PC-3 (cell line): Measurements from ENCODE around the gene SLC25A30. TPM values are rescaled to one million over a fixed set of nuclear protein-coding genes. Genes with fewer than 3 reads are reported as not detected.

Source experiments
- ATAC-seq: fragments of 200-7000 bp; cut with Tn5 transposase; 2 replicates; pipeline ENCODE4 v1.9.1; 2020; ENCODE audit warnings: mild to moderate bottlenecking, moderate library complexity
- BruUV-seq: library from RNA; stranded (reverse); fragments of 400-500 nt; replicated peaks from 2 replicates; lab custom pipeline; 2021; lab: Mats Ljungman, UMichigan
- CTCF ChIA-PET: fragments of 300-600 bp; sonication (Branson Sonifier 250); formaldehyde crosslinking; loops from one replicate; lab custom pipeline; 2022; ENCODE audit warnings: antibody characterized with exemption; lab: Charles Lee
- POLR2A ChIA-PET: fragments of 300-600 bp; sonication (Branson Sonifier 250); formaldehyde crosslinking; loops from one replicate; lab custom pipeline; 2022; ENCODE audit warnings: antibody characterized with exemption; ENCODE audit not compliant: unreplicated experiment; lab: Charles Lee
- DNase-seq: peaks from one replicate; pipeline ENCODE4 v3.0.0-alpha.2; 2015
- H2AFZ ChIP-seq: fragments of 300-600 bp; sonication (generic); 2 replicates; pipeline ENCODE4 v1.6.0; 2016; ENCODE audit warnings: antibody characterized with exemption, low read length
- H3F3A ChIP-seq: fragments of 300-600 bp; sonication (generic); one replicate; pipeline ENCODE4 v1.6.0; 2017; ENCODE audit warnings: antibody characterized with exemption, low read length, control low read depth, mild to moderate bottlenecking; ENCODE audit not compliant: unreplicated experiment
- H3K27ac ChIP-seq: fragments of 300-600 bp; sonication (generic); 2 replicates; pipeline ENCODE4 v1.5.1; 2016; ENCODE audit warnings: mild to moderate bottlenecking, low read length
- H3K27me3 ChIP-seq: fragments of 300-600 bp; sonication (generic); 2 replicates; pipeline ENCODE4 v1.6.1; 2016; ENCODE audit warnings: low read length, mixed read lengths
- H3K36me3 ChIP-seq: fragments of 300-600 bp; sonication (generic); 2 replicates; pipeline ENCODE4 v1.6.1; 2016; ENCODE audit warnings: low read depth, mixed run types, low read length, mixed read lengths
- H3K4me1 ChIP-seq: fragments of 300-600 bp; sonication (generic); 2 replicates; pipeline ENCODE4 v1.5.1; 2016; ENCODE audit warnings: low read length; ENCODE audit not compliant: insufficient read depth
- H3K4me2 ChIP-seq: fragments of 300-600 bp; sonication (generic); 2 replicates; pipeline ENCODE4 v1.6.0; 2016; ENCODE audit warnings: low read length
- H3K4me3 ChIP-seq: fragments of 300-600 bp; sonication (generic); 2 replicates; pipeline ENCODE4 v1.5.1; 2016; ENCODE audit warnings: mild to moderate bottlenecking, low read length, mixed read lengths
- H3K79me2 ChIP-seq: fragments of 300-600 bp; sonication (generic); 2 replicates; pipeline ENCODE4 v1.6.1; 2017; ENCODE audit warnings: low read length, mixed read lengths
- H3K9ac ChIP-seq: fragments of 300-600 bp; sonication (generic); 2 replicates; pipeline ENCODE4 v1.6.0; 2016; ENCODE audit warnings: mild to moderate bottlenecking, low read length
- H3K9me2 ChIP-seq: fragments of 300-600 bp; sonication (generic); replicated peaks from 2 replicates; pipeline ENCODE4 v1.6.1; 2016; ENCODE audit warnings: mixed run types, low read length, mixed read lengths
- H3K9me3 ChIP-seq: fragments of 300-600 bp; sonication (generic); 2 replicates; pipeline ENCODE4 v1.6.1; 2016; ENCODE audit warnings: low read length, mixed read lengths
- H4K20me1 ChIP-seq: fragments of 300-600 bp; sonication (generic); 2 replicates; pipeline ENCODE4 v1.6.1; 2016; ENCODE audit warnings: low read length, mixed read lengths
- CTCF ChIP-seq: fragments of 300-600 bp; sonication (generic); conservative IDR thresholded peaks from 2 replicates; pipeline ENCODE4 v1.5.1; 2017; ENCODE audit warnings: antibody characterized with exemption, low read depth, mild to moderate bottlenecking, low read length
- EZH2 ChIP-seq: fragments of 300-600 bp; sonication (generic); IDR thresholded peaks from one replicate; pipeline ENCODE4 v1.6.1; 2017; ENCODE audit warnings: antibody characterized with exemption, mild to moderate bottlenecking, low read length; ENCODE audit not compliant: unreplicated experiment
- EZH2phosphoT487 ChIP-seq: fragments of 300-600 bp; sonication (generic); IDR thresholded peaks from 2 replicates; pipeline ENCODE4 v1.6.1; 2018; ENCODE audit warnings: mild to moderate bottlenecking, antibody characterized with exemption, low read length, borderline replicate concordance
- intact Hi-C: fragments of 100-400 bp; cut with micrococcal nuclease; formaldehyde crosslinking; loops from 2 replicates; pipeline ENCODE4 v1.9.0; 2023
- total RNA-seq: library from RNA; depleted of rRNA; stranded (reverse); fragments of >200 nt; gene quantifications from 2 replicates; pipeline ENCODE4 v1.2.3, GENCODE V29; 2014

Gene SLC25A30
- total RNA-seq, 1 experiment from 2014 or later, result 8.0 TPM

GRCh38 chr13:45415112-45415511 is 3.1 kb downstream of the SLC25A30 start:
- Histone ChIP-seq H3K27me3 (no peaks in the 10 kb centered on the region), H3K79me2 (peaks cover 44% of the 10 kb centered on the region), H2AFZ (peak overlapping the region; percentile 30; the same call in 1 of the 2 replicates), H3K36me3 (no peaks in the 10 kb centered on the region), H4K20me1 (no peaks in the 10 kb centered on the region), H3K4me1 (peaks cover 15% of the 10 kb centered on the region; the same call in 1 of the 2 replicates), H3K4me3 (peak overlapping the region; percentile 45), H3K9me2 (no peaks in the 10 kb centered on the region), H3K4me2 (peak overlapping the region; percentile 80), H3K27ac (no peak overlapping the region), H3K9me3 (no peaks in the 10 kb centered on the region), H3K9ac (no peak overlapping the region), H3F3A (no peaks in the 10 kb centered on the region)
- ATAC-seq (no peak), DNase-seq (no peak)
- CTCF ChIA-PET, result no interaction called here
- POLR2A ChIA-PET, result no interaction called here
- intact Hi-C loops, result no loop called here
- no TSS peak for BruUV-seq
- TF ChIP-seq EZH2 (no peak), EZH2phosphoT487 (no peak), CTCF (no peak)

- no peaks in the 10 kb centered on the region for H4K20me1 ChIP-seq
- no peak overlapping the region for H3K9ac ChIP-seq
- TF ChIP-seq EZH2phosphoT487, result no peak
- ChIA-PET POLR2A (no interaction called here), CTCF (no interaction called here)
- intact Hi-C loops, result no loop called here
- H3K27ac ChIP-seq, result no peak overlapping the region
- H3K9me2 ChIP-seq, result no peaks in the 10 kb centered on the region
- peak overlapping the region; percentile 30; the same call in 1 of the 2 replicates for H2AFZ ChIP-seq
- DNase-seq (no peak), ATAC-seq (no peak)
- H3K36me3 ChIP-seq, result no peaks in the 10 kb centered on the region
- H3K4me2 ChIP-seq, result peak overlapping the region; percentile 80
- H3K9me3 ChIP-seq, result no peaks in the 10 kb centered on the region
- peaks cover 44% of the 10 kb centered on the region for H3K79me2 ChIP-seq
- no peaks in the 10 kb centered on the region for H3K27me3 ChIP-seq
- no peaks in the 10 kb centered on the region for H3F3A ChIP-seq
- peaks cover 15% of the 10 kb centered on the region; the same call in 1 of the 2 replicates for H3K4me1 ChIP-seq
- BruUV-seq, result no TSS peak
- H3K4me3 ChIP-seq, result peak overlapping the region; percentile 45; the same call in 1 of the 2 replicates
Observed at GRCh38 chr13:45413826-45414307, 4.3 kb downstream of the SLC25A30 start.

GRCh38 chr13:45412274-45413049 is 5.7 kb downstream of the SLC25A30 start:
- Histone ChIP-seq H3K4me1 (peaks cover 15% of the 10 kb centered on the region; the same call in 1 of the 2 replicates), H3K9me2 (no peaks in the 10 kb centered on the region), H3K79me2 (peaks cover 44% of the 10 kb centered on the region), H2AFZ (no peak overlapping the region), H3K4me3 (no peak overlapping the region), H3F3A (no peaks in the 10 kb centered on the region), H3K27ac (peak overlapping the region; percentile 41), H3K4me2 (no peak overlapping the region), H3K9ac (no peak overlapping the region), H3K27me3 (no peaks in the 10 kb centered on the region), H3K36me3 (0 out of 2 replicates have a peak, but pooled peaks cover 4% of the 10 kb centered on the region), H3K9me3 (no peaks in the 10 kb centered on the region), H4K20me1 (no peaks in the 10 kb centered on the region)
- ChIA-PET POLR2A (interaction anchor here (0.6 kb wide), 1 partner anchor 71 kb away, joined by 3 read pairs; no protein-coding TSS in a partner anchor), CTCF (interaction anchor here (0.7 kb wide), 1 partner anchor 37 kb away, joined by 3 read pairs; no protein-coding TSS in a partner anchor)
- peak; percentile 16 for DNase-seq
- intact Hi-C loops, result no loop called here
- TF ChIP-seq CTCF, result no peak
- TF ChIP-seq EZH2phosphoT487, result no peak
- no peak for TF ChIP-seq EZH2
- ATAC-seq, result peak; percentile 45
- BruUV-seq, result no TSS peak
